GM12801 (cell line): ENCODE measurements around the gene MRGPRX3.

ENCODE experiments used
- CTCF ChIP-seq: IDR thresholded peaks from one replicate; pipeline ENCODE4 v1.5.1; 2011; ENCODE audit warnings: control low read depth; ENCODE audit not compliant: insufficient read length; ENCODE audit errors: extremely low read depth

Gene MRGPRX3

GRCh38 chr11:18132341-18132740 is at the start of gene MRGPRX3:
Gene MRGPRX3 (plus strand): TSS chr11:18132571. CDS start chr11:18137203, 4,632 bp downstream.
- no peak for TF ChIP-seq CTCF

GRCh38 chr11:18088366-18088765 is 44.0 kb upstream of the MRGPRX3 start:
- no peak for TF ChIP-seq CTCF

DNA sequence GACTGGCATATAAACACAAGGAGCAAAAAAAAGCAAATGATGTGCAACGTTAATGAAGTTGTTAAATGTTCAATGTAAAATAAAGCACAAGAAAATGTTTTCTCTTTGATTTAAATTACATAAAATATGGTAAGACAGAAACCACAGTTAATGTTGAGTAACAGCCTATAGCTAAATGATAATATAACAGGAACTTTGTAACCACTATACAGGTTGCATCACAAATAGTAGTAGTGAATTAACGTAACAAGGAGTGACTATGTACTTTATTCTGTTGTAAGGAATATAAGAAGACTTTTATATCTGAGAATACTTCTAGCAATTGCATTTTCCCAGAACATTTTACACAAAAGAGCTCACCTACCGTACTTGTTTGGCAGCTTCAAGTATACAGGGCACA is 43.4 kb upstream of the MRGPRX3 start:
- TF ChIP-seq CTCF = no peak

GRCh38 chr11:18091731-18092130 is 40.6 kb upstream of the MRGPRX3 start:
- no peak for TF ChIP-seq CTCF

DNA sequence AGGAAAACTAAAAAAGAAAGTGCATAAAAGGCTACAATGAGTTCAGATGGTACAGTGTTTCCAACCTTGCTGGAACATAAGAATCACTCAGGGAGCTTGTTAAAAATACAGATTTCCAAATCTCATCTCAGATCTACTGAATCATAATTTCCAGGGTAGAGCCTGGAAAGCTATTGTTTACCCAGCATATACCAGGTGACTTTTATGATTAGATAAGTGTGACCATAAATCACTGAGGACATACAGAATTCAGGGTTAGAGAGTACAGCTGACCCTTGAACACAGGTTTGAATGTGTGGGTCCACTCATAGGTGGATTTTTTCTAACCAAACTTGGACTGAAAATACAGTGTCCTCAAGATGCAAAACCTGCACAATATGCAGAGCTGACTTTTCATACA is 38.4 kb upstream of the MRGPRX3 start:
- no peak for TF ChIP-seq CTCF

DNA sequence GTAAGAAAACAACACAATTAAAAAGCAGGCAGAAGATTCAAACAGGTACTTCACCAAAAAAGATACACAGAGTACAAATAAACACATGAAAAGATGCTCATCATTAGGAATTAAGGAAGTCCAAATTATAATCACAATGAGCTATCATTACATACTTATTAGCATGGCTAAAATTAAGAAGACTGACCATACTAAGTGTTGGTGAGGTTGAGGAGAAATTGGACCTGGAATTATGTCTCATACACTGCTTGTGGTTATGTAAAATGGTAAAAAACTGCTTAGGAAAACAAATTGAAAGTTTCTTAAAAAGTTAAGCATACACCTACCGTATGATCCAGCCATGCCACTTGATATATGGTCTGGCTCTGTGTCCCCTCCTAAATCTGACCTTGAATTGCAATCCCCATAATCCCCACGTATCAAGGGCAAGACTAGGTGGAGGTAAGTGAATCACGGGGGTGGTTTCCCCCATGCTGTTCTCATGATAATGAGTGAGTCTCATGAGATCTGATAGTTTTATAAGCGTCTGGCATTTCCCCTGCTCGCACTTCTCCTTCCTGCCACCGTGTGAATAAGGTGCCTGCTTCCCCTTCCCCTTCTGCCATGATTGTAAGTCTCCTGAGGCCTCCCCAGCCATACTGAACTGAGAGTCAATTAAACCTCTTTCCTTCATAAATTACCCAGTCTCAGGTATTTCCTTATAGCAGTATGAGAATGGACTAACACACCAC is 31.3 kb upstream of the MRGPRX3 start:
- TF ChIP-seq CTCF = no peak

- TF ChIP-seq CTCF = no peak
Observed at GRCh38 chr11:18105086-18105801, 27.1 kb upstream of the MRGPRX3 start.
